Hepatocyte (in vitro differentiated cells): Measurements from ENCODE around the gene STK32C. TPM values are rescaled to one million over a fixed set of nuclear protein-coding genes. Genes with fewer than 3 reads are reported as not detected.

Source experiments
- DNase-seq: peaks from one replicate; pipeline ENCODE4 v3.0.0-alpha.2; 2016; ENCODE audit warnings: low spot score
- H2AFZ ChIP-seq: fragments of 200-600 bp; sonication (generic); 2 replicates; pipeline ENCODE4 v1.6.0; 2016; ENCODE audit warnings: antibody characterized with exemption, mild to moderate bottlenecking
- H3K27ac ChIP-seq: fragments of 200-600 bp; sonication (generic); 2 replicates; pipeline ENCODE4 v1.5.1; 2016; ENCODE audit warnings: mild to moderate bottlenecking
- H3K27me3 ChIP-seq: fragments of 200-600 bp; sonication (generic); 2 replicates; pipeline ENCODE4 v1.6.1; 2016
- H3K36me3 ChIP-seq: fragments of 200-600 bp; sonication (generic); replicated peaks from 2 replicates; pipeline ENCODE4 v1.5.1; 2016; ENCODE audit warnings: low read depth; ENCODE audit not compliant: insufficient read depth
- H3K4me1 ChIP-seq: fragments of 200-600 bp; sonication (generic); 2 replicates; pipeline ENCODE4 v1.5.1; 2016; ENCODE audit warnings: mild to moderate bottlenecking, moderate library complexity; ENCODE audit not compliant: insufficient read depth
- H3K4me2 ChIP-seq: fragments of 200-600 bp; sonication (generic); 2 replicates; pipeline ENCODE4 v1.6.0; 2016
- H3K4me3 ChIP-seq: fragments of 200-600 bp; sonication (generic); 2 replicates; pipeline ENCODE4 v1.5.1; 2016; ENCODE audit warnings: mild to moderate bottlenecking
- H3K79me2 ChIP-seq: fragments of 200-600 bp; sonication (generic); 2 replicates; pipeline ENCODE4 v1.6.0; 2017; ENCODE audit warnings: mild to moderate bottlenecking
- H3K9me2 ChIP-seq: fragments of 200-600 bp; sonication (generic); replicated peaks from 2 replicates; pipeline ENCODE4 v1.6.0; 2017; ENCODE audit warnings: mild to moderate bottlenecking; ENCODE audit not compliant: insufficient read depth
- H3K9me3 ChIP-seq: fragments of 200-600 bp; sonication (generic); 2 replicates; pipeline ENCODE4 v1.5.1; 2016; ENCODE audit warnings: low read depth, mild to moderate bottlenecking
- H4K20me1 ChIP-seq: fragments of 200-600 bp; sonication (generic); 2 replicates; pipeline ENCODE4 v1.6.0; 2016; ENCODE audit warnings: mild to moderate bottlenecking; ENCODE audit not compliant: insufficient read depth, poor library complexity, severe bottlenecking
- CTCF ChIP-seq: fragments of 200-600 bp; sonication (generic); IDR thresholded peaks from 2 replicates; pipeline ENCODE4 v1.5.1; 2016; ENCODE audit warnings: antibody characterized with exemption, mild to moderate bottlenecking; ENCODE audit not compliant: poor library complexity
- EZH2 ChIP-seq: fragments of 200-600 bp; sonication (generic); IDR thresholded peaks from 2 replicates; pipeline ENCODE4 v1.6.1; 2016; ENCODE audit warnings: antibody characterized with exemption, mild to moderate bottlenecking, borderline replicate concordance
- EZH2phosphoT487 ChIP-seq: fragments of 200-600 bp; sonication (generic); IDR thresholded peaks from one replicate; pipeline ENCODE4 v1.6.1; 2018; ENCODE audit warnings: antibody characterized with exemption, mild to moderate bottlenecking, low read depth, moderate library complexity; ENCODE audit not compliant: unreplicated experiment, severe bottlenecking
- WGBS: methylation state at CpG from one replicate; pipeline ENCODE4 v1.1.6; 2016; ENCODE audit warnings: low lambda C conversion rate; ENCODE audit errors: missing lambda C conversion rate; 5-methylcytosine and 5-hydroxymethylcytosine counted together
- polyA plus RNA-seq: library from polyadenylated mRNA; unstranded; fragments of >200 nt; fragmentation: Nextera tagmentation; extraction: Ambion mirVana; gene quantifications from 2 replicates; pipeline ENCODE4 v1.2.1, GENCODE V29; 2016
- total RNA-seq: library from RNA; depleted of rRNA; stranded (reverse); fragments of >200 nt; gene quantifications from 2 replicates; pipeline ENCODE4 v1.2.3, GENCODE V29; 2014

The STK32C gene
- total and polyA plus RNA-seq, 2 experiments from 2014 or later = 7.9 to 12.2 TPM

GRCh38 chr10:132213917-132214316, 93.8 kb downstream of the STK32C start:
- Histone ChIP-seq H3K79me2 (no peaks in the 10 kb centered on the region), H3K4me3 (no peak overlapping the region), H3K9me2 (no peaks in the 10 kb centered on the region), H3K4me2 (no peak overlapping the region), H4K20me1 (no peaks in the 10 kb centered on the region), H3K36me3 (no peaks in the 10 kb centered on the region), H3K27me3 (no peaks in the 10 kb centered on the region), H2AFZ (no peak overlapping the region), H3K4me1 (no peaks in the 10 kb centered on the region), H3K9me3 (no peaks in the 10 kb centered on the region), H3K27ac (no peak overlapping the region)
- no peak for DNase-seq
- TF ChIP-seq EZH2phosphoT487 = no peak
- WGBS = 67% methylated on average over 4 of the region's 4 CpGs

GRCh38 chr10:132212816-132213215, 94.9 kb downstream of the STK32C start:
- no peaks in the 10 kb centered on the region for H3K79me2 ChIP-seq
- H3K4me3 ChIP-seq = no peak overlapping the region
- H4K20me1 ChIP-seq = no peaks in the 10 kb centered on the region
- no peaks in the 10 kb centered on the region for H3K9me3 ChIP-seq
- H3K27me3 ChIP-seq = no peaks in the 10 kb centered on the region
- no peaks in the 10 kb centered on the region for H3K4me1 ChIP-seq
- no peaks in the 10 kb centered on the region for H3K9me2 ChIP-seq
- no peaks in the 10 kb centered on the region for H3K36me3 ChIP-seq
- WGBS = 95% methylated on average over 9 of the region's 9 CpGs
- H3K4me2 ChIP-seq = no peak overlapping the region
- DNase-seq = no peak
- H2AFZ ChIP-seq = no peak overlapping the region
- H3K27ac ChIP-seq = no peak overlapping the region
- no peak for TF ChIP-seq CTCF

- no peak for DNase-seq
- H3K27me3 ChIP-seq = no peaks in the 10 kb centered on the region
- no peaks in the 10 kb centered on the region for H3K9me2 ChIP-seq
- no peaks in the 10 kb centered on the region for H4K20me1 ChIP-seq
- no peak overlapping the region for H3K27ac ChIP-seq
- 93% methylated on average over 14 of the region's 14 CpGs for WGBS
- H3K36me3 ChIP-seq = no peaks in the 10 kb centered on the region
- no peak overlapping the region for H3K4me3 ChIP-seq
- TF ChIP-seq EZH2phosphoT487 (no peak), CTCF (no peak), EZH2 (no peak)
- no peak overlapping the region for H3K4me2 ChIP-seq
- H2AFZ ChIP-seq = no peak overlapping the region
- no peaks in the 10 kb centered on the region for H3K4me1 ChIP-seq
- H3K79me2 ChIP-seq = no peaks in the 10 kb centered on the region
- no peaks in the 10 kb centered on the region for H3K9me3 ChIP-seq
Measured at GRCh38 chr10:132211246-132211645, 96.5 kb downstream of the STK32C start.

GRCh38 chr10:132210766-132211165, 97.0 kb downstream of the STK32C start:
- H3K79me2 ChIP-seq = no peaks in the 10 kb centered on the region
- H2AFZ ChIP-seq = no peak overlapping the region
- no peaks in the 10 kb centered on the region for H3K36me3 ChIP-seq
- no peak overlapping the region for H3K4me2 ChIP-seq
- WGBS = 95% methylated on average over 12 of the region's 14 CpGs
- no peaks in the 10 kb centered on the region for H3K9me3 ChIP-seq
- no peak for DNase-seq
- H3K4me1 ChIP-seq = no peaks in the 10 kb centered on the region
- H3K9me2 ChIP-seq = no peaks in the 10 kb centered on the region
- H3K27me3 ChIP-seq = no peaks in the 10 kb centered on the region
- no peak overlapping the region for H3K27ac ChIP-seq
- H4K20me1 ChIP-seq = no peaks in the 10 kb centered on the region
- TF ChIP-seq EZH2 (no peak), CTCF (no peak), EZH2phosphoT487 (no peak)
- H3K4me3 ChIP-seq = no peak overlapping the region
